Lower leg skin (tissue), 4 donors: ENCODE data around the gene SLC7A9. TPM values are rescaled to one million over a fixed set of nuclear protein-coding genes. Genes with fewer than 3 reads are reported as not detected.

Experiments used
- DNase-seq, 2 donors: peaks; one replicate each; pipeline ENCODE4 v3.0.0-alpha.2; 2019; ENCODE audit warnings: low spot score in 2 of 2
- H3K4me3 ChIP-seq: fragments of 200-600 bp; sonication (generic); 2 replicates; pipeline ENCODE4 v1.5.1; 2017; ENCODE audit warnings: mild to moderate bottlenecking, low read depth; ENCODE audit not compliant: poor library complexity, severe bottlenecking
- POLR2A ChIP-seq, 2 donors: fragments of 450-650 bp; IDR thresholded peaks; one replicate each; pipeline ENCODE4 v1.6.1; 2016 to 2017; ENCODE audit warnings: antibody characterized with exemption in 2 of 2, mild to moderate bottlenecking in 1 of 2, moderate library complexity in 1 of 2
- WGBS, 2 donors: methylation state at CpG; one replicate each; pipeline ENCODE4 v1.1.5; 2018; 5-methylcytosine and 5-hydroxymethylcytosine counted together
- intact Hi-C: fragments of 100-400 bp; cut with DNase I; formaldehyde crosslinking; loops from one replicate; pipeline ENCODE4 v1.15.0; 2023; ENCODE audit warnings: low total_unique reads
- total RNA-seq, 4 donors: library from RNA; depleted of rRNA; stranded (reverse); fragments of >200 nt; gene quantifications; one replicate each; pipeline ENCODE4 v1.1.0, GENCODE V29; 2016
- TF ChIP-seq, protein P1 (sequence below), 3 donors: fragments of 450-650 bp; IDR thresholded peaks; one replicate each; pipeline ENCODE4 v1.5.1; 2016; ENCODE audit warnings: antibody characterized with exemption in 3 of 3, mild to moderate bottlenecking in 3 of 3, moderate library complexity in 2 of 3

Gene SLC7A9
- total RNA-seq, 4 donors from 2014 or later: 0.49 TPM; not detected in 2

DNA sequence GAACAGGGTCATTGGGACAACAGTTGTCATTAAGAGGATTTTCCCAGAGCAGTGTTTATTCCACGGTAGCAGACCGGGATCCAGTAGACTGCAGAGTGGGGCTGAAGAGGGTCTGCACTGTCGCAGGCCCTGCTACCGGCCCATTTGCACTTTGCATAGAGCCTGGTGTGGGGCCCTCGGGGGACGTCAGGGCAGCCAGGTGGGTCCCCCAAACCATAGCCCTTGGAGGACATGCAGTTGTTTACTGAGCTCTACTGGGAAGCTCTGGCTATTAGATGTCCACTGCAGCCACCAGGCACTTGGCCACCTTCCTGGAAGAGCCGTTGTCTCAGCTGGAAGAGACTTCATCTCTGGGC is 45.8 kb downstream of the SLC7A9 start:
- 77 to 91% methylated on average over 5 to 7 of the region's 7 CpGs for WGBS, 2 donors
- TF ChIP-seq POLR2A (IDR thresholded peaks at IDR 0.05): no peak
- TF ChIP-seq, protein P1, sequence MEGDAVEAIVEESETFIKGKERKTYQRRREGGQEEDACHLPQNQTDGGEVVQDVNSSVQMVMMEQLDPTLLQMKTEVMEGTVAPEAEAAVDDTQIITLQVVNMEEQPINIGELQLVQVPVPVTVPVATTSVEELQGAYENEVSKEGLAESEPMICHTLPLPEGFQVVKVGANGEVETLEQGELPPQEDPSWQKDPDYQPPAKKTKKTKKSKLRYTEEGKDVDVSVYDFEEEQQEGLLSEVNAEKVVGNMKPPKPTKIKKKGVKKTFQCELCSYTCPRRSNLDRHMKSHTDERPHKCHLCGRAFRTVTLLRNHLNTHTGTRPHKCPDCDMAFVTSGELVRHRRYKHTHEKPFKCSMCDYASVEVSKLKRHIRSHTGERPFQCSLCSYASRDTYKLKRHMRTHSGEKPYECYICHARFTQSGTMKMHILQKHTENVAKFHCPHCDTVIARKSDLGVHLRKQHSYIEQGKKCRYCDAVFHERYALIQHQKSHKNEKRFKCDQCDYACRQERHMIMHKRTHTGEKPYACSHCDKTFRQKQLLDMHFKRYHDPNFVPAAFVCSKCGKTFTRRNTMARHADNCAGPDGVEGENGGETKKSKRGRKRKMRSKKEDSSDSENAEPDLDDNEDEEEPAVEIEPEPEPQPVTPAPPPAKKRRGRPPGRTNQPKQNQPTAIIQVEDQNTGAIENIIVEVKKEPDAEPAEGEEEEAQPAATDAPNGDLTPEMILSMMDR (IDR thresholded peaks at IDR 0.05): no peak
- intact Hi-C loops: no loop called here
- peak in 1 of 2 donors; percentile 48 for DNase-seq
- H3K4me3 ChIP-seq: no peak overlapping the region

DNA sequence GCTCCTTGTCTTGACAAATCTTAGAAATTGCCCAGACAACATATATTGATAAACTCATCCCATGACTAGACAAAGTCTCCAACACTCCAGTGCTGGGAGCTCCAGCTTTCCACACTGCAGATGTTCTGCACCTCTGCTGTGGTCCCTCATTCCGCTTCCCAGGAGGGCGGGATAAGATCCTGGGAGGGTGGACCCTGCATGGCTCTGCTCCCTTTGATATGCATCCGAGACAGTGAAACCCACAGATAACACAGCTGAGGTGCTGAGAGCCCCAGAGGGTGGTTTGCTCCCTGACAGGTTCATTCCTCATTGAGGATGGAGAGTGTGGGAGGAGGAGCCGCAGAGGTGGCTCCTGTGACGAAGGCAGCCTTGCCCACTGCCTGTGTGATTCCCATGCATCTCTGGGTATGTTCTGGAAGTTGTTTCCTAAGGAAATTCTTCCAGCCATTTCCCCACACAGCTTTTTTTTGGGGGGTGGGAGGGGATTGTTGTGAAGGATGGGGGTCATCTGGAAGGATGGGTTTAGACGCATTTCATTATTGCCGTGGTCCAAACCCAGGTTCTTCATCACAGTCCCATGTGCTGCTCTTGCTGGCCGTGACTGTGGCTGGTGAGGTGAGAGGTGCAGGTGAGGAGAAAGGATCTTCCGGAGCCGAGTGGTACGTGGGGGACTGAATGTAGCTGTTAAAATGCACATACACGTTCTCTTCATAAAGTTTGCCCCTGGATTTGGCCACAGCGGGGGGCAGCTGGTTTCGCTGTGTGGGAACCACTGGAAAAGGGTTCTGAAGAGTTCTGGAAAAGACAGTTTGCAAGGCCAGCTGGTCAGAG is 46.4 kb downstream of the SLC7A9 start:
- H3K4me3 ChIP-seq: no peak overlapping the region
- peak in 1 of 2 donors; percentile 60 for DNase-seq
- TF ChIP-seq POLR2A (IDR thresholded peaks at IDR 0.05): no peak
- TF ChIP-seq, protein P1 (IDR thresholded peaks at IDR 0.05): no peak
- WGBS, 2 donors: 85 to 88% methylated on average over 14 of the region's 14 CpGs
- intact Hi-C loops: no loop called here

DNA sequence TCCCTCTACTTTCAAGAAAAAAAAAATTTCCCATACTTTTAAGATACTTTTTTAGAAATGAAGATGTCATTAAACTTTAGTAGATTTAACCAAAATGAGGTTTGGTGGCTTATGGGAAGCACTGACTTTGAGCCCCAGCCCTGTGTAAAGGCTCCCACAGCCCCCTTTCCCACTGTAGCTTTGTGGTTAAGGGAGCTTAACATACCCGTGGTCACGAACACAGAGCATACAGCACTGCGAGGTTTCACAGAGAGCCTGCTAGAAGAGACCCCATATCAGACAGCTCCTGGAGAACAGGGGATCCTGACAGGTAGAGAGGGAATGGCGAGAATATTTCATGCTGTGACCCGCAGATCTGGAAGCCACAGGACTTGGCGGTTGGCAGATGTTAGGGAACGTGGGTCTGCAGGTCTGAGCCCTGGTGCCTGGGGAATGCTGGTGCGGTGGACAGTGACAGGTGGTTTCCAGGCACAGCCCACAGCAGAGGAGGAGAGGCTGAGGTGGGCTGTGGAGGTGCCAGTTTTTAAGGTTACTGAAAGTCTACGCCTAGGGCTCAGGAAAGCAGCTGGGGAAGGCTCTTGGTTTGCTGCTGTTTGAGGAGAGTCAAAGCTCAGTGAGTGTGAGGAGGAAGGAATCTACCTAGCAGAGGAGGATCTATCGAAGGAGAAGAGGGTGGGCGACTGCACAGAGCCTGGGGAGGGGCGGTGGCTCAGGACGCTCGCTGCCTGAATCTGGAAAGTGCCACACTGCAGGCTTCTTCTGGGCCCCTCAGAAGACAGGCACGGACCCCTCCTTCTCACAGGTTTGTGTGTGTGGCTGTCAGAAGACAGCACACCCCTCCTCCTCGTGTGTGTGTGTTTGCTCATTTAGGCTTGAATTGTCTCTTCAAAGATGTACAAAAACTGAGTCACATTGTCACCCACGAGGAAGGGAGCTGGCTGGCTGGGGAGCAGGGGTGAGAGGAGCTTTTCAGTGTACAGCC is 49.9 kb downstream of the SLC7A9 start:
- intact Hi-C loops: no loop called here

DNA sequence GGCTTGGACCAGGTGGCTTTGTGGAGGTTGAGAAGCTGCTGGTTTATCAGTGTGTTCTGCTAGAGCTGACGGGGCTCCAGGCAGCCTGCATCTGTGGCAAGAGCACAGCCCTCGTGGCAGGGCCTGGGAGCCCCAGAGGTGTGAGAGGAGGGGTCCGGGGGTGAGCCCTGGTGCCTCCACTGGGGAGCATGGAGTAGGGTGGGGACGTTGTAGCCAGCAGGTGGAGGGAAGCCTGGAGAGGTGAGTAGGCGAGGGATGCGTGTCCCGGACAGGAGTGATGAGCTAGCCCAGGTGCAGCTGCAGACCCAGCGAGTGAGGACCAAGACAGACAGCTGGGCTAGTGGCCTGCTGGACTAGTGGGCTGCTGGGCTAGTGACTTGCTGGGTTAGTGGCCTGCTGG is 51.0 kb downstream of the SLC7A9 start:
- intact Hi-C loops: no loop called here

More for the DNA sequence above, 49.9 kb downstream of the SLC7A9 start:
- DNase-seq: peak in 1 of 2 donors; percentile 67
- TF ChIP-seq, protein P1 (IDR thresholded peaks at IDR 0.05): no peak
- TF ChIP-seq POLR2A (IDR thresholded peaks at IDR 0.05): no peak
- WGBS, 2 donors: 57% methylated on average over 17 of the region's 17 CpGs
- H3K4me3 ChIP-seq: no peak overlapping the region

More for the DNA sequence above, 51.0 kb downstream of the SLC7A9 start:
- H3K4me3 ChIP-seq: no peak overlapping the region
- peak in 1 of 2 donors; percentile 75 for DNase-seq
- WGBS, 2 donors: 80 to 88% methylated on average over 8 of the region's 8 CpGs
- TF ChIP-seq POLR2A (IDR thresholded peaks at IDR 0.05): no peak
- TF ChIP-seq, protein P1 (IDR thresholded peaks at IDR 0.05): no peak
